Right atrium auricular region (tissue), 2 donors: Measurements from ENCODE around the gene CHIT1. TPM values are rescaled to one million over a fixed set of nuclear protein-coding genes. Genes with fewer than 3 reads are reported as not detected.

Experiments used
- DNase-seq: peaks from one replicate; pipeline ENCODE4 v3.0.0-alpha.2; 2019; ENCODE audit warnings: low spot score
- H3K27ac ChIP-seq, 2 donors: fragments of 200-600 bp; sonication (generic); 1 replicate in 1 of 2; 2 replicates in 1 of 2; pipeline ENCODE4 v1.5.1; 2016 to 2019
- H3K27me3 ChIP-seq, 2 donors: fragments of 200-600 bp; sonication (generic); one replicate each; pipeline versions ENCODE4 v1.5.1 to v1.6.0; 2017 to 2019
- H3K36me3 ChIP-seq: fragments of 200-600 bp; sonication (generic); one replicate; pipeline ENCODE4 v1.5.1; 2016
- H3K4me1 ChIP-seq, 2 donors: fragments of 200-600 bp; sonication (generic); one replicate each; pipeline versions ENCODE4 v1.5.1 to v1.6.0; 2017 to 2019
- H3K4me3 ChIP-seq, 2 donors: fragments of 200-600 bp; sonication (generic); 1 replicate in 1 of 2; 2 replicates in 1 of 2; pipeline ENCODE4 v1.5.1; 2017 to 2019; ENCODE audit warnings: mild to moderate bottlenecking in 1 of 2, moderate library complexity in 1 of 2
- H3K9me3 ChIP-seq, 2 donors: fragments of 200-600 bp; sonication (generic); one replicate each; pipeline ENCODE4 v1.5.1; 2019
- CTCF ChIP-seq, 2 donors: fragments of 200-600 bp; sonication (generic); IDR thresholded peaks; one replicate each; pipeline ENCODE4 v1.5.1; 2019; ENCODE audit warnings: antibody characterized with exemption in 2 of 2
- total RNA-seq, 2 donors: library from RNA; depleted of rRNA; stranded (reverse); fragments of >200 nt; gene quantifications; one replicate each; pipeline ENCODE4 v1.1.0, GENCODE V29; 2016

CHIT1 gene
- total RNA-seq, 2 donors from 2014 or later, result not detected

DNA sequence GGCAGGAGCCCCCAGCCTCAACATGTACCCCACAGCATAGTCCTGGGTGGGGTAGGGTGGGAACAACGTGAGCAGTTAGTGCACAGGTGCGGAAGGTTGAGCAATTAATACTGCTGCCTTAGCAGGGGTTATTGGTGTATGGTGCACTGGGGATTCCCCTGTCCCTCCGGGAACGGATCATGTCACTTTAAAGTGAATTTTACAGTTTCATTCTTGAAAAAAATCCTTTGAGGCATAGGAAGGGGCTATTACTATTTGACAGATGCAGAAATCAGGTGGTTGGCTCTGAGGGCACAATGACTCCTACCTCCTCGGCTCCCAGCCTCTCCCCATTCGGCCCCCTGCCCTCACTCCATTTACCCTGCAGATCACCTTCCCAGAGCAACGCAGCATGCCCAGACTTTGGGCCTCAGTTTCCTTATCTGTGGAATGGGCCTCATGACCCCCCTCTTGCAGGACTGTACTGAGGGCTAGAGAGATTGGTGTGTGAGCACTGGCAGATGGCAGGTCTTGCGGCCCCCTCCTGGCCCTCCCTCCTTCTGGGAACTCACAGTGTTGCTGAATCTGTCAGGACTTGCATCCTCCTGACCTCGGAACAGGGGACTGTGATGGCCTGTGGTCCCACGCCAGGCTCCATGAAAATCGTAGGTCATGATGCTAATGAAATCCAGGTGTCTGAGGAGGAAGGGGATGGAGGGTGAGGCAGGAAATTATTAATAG, 48.7 kb downstream of the CHIT1 start:
- H3K36me3 ChIP-seq, result no peaks in the 10 kb centered on the region
- no peak overlapping the region for H3K27ac ChIP-seq
- peaks cover 0 to 4% of the 10 kb centered on the region in 2 donors for H3K4me1 ChIP-seq
- DNase-seq, result no peak
- no peaks in the 10 kb centered on the region for H3K27me3 ChIP-seq
- H3K9me3 ChIP-seq, result no peaks in the 10 kb centered on the region
- H3K4me3 ChIP-seq, result no peak overlapping the region
- TF ChIP-seq CTCF (IDR thresholded peaks at IDR 0.05), result no peak

GRCh38 chr1:203179667-203180005, 49.8 kb downstream of the CHIT1 start:
- no peaks in the 10 kb centered on the region for H3K9me3 ChIP-seq
- H3K4me1 ChIP-seq, result peaks cover 0 to 11% of the 10 kb centered on the region in 2 donors
- no peak overlapping the region for H3K4me3 ChIP-seq
- no peaks in the 10 kb centered on the region for H3K36me3 ChIP-seq
- H3K27me3 ChIP-seq, result no peaks in the 10 kb centered on the region
- no peak for DNase-seq
- no peak for TF ChIP-seq CTCF (IDR thresholded peaks at IDR 0.05)
- H3K27ac ChIP-seq, result no peak overlapping the region

- no peak for DNase-seq
- H3K27ac ChIP-seq, result no peak overlapping the region
Observed at GRCh38 chr1:203178821-203179666, 50.4 kb downstream of the CHIT1 start.

DNA sequence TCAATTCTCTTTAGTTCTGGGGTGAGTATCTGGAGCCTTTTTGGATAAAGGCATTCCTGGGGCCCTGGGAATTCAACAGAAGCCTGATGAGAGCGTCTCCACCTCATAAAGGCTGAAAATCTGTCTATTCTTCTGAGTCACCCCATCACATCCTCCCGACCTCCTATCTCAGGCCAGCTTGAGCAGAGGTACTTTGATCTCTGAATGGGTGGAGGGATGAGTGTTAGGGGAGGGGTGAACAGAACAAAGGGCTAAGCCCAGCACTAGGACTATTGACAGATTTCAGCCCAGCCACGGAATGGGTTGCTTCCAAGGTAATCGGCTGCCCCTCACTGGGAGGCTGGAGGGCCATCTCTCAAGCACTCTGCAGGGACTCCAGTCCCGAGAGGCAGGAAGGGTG, 51.4 kb downstream of the CHIT1 start:
- H3K27ac ChIP-seq, result no peak overlapping the region
- peaks cover 0 to 11% of the 10 kb centered on the region in 2 donors for H3K4me1 ChIP-seq
- no peaks in the 10 kb centered on the region for H3K36me3 ChIP-seq
- H3K4me3 ChIP-seq, result no peak overlapping the region
- TF ChIP-seq CTCF (IDR thresholded peaks at IDR 0.05), result no peak
- no peaks in the 10 kb centered on the region for H3K27me3 ChIP-seq
- H3K9me3 ChIP-seq, result no peaks in the 10 kb centered on the region
- no peak for DNase-seq

More at GRCh38 chr1:203178821-203179666, 50.4 kb downstream of the CHIT1 start:
- Histone ChIP-seq H3K27me3 (no peaks in the 10 kb centered on the region), H3K4me1 (peaks cover 0 to 11% of the 10 kb centered on the region in 2 donors), H3K9me3 (no peaks in the 10 kb centered on the region), H3K4me3 (no peak overlapping the region), H3K36me3 (no peaks in the 10 kb centered on the region)
- no peak for TF ChIP-seq CTCF (IDR thresholded peaks at IDR 0.05)

DNA sequence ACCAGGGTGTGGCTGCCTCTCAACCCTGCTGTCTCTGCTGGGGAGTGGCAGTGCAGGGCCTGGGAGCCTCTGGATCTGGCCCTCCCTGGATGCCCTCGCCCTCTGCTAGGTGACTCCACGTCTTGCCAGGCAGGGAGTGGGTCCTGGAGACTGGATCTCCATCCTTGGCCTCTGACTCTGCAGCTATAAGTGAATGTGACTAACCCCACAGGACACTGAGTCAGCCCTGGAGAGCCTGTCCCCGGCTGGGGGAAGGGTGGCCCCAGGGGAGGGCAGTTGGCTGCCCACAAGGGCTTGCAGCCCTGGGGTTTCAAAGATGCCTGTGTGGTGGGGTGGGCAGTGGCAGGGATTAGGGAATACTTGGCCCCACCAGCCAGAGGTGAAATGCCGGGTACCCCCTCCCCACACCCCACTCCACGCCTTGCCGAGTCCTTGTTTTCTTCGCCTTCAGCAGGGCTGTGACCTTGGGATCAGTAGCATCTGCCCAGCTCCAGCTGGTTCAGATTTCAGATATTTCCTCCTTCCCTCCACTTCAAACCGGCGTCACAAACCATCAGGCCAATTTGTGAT, 51.9 kb downstream of the CHIT1 start:
- Histone ChIP-seq H3K27me3 (no peaks in the 10 kb centered on the region), H3K36me3 (no peaks in the 10 kb centered on the region), H3K27ac (no peak overlapping the region), H3K4me3 (no peak overlapping the region), H3K9me3 (no peaks in the 10 kb centered on the region), H3K4me1 (peaks cover 0 to 16% of the 10 kb centered on the region in 2 donors)
- no peak for DNase-seq
- no peak for TF ChIP-seq CTCF (IDR thresholded peaks at IDR 0.05)
